Smooth muscle cell (in vitro differentiated cells): ENCODE measurements around the gene VAV2. TPM values are rescaled to one million over a fixed set of nuclear protein-coding genes. Genes with fewer than 3 reads are reported as not detected.

ENCODE experiments used
- DNase-seq: peaks from one replicate; lab custom pipeline; 2025; ENCODE audit not compliant: unreplicated experiment; lab: John Stamatoyannopoulos, UW
- H2AFZ ChIP-seq: fragments of 200-600 bp; sonication (generic); 2 replicates; pipeline ENCODE4 v1.6.0; 2016; ENCODE audit warnings: antibody characterized with exemption, low read depth, mild to moderate bottlenecking
- H3F3A ChIP-seq: fragments of 200-600 bp; sonication (generic); 2 replicates; pipeline ENCODE4 v1.6.0; 2017; ENCODE audit warnings: antibody characterized with exemption, low read depth
- H3K27ac ChIP-seq: fragments of 200-600 bp; sonication (generic); 2 replicates; pipeline ENCODE4 v1.5.1; 2016; ENCODE audit warnings: low read depth, mild to moderate bottlenecking
- H3K27me3 ChIP-seq: fragments of 200-600 bp; sonication (generic); 2 replicates; pipeline ENCODE4 v1.6.1; 2016; ENCODE audit warnings: low read depth, mild to moderate bottlenecking
- H3K36me3 ChIP-seq: fragments of 200-600 bp; sonication (generic); 2 replicates; pipeline ENCODE4 v1.5.1; 2016; ENCODE audit warnings: low read depth
- H3K4me1 ChIP-seq: fragments of 200-600 bp; sonication (generic); 2 replicates; pipeline ENCODE4 v1.5.1; 2016; ENCODE audit warnings: low read depth
- H3K4me2 ChIP-seq: fragments of 200-600 bp; sonication (generic); 2 replicates; pipeline ENCODE4 v1.6.0; 2016; ENCODE audit warnings: mild to moderate bottlenecking
- H3K4me3 ChIP-seq: fragments of 200-600 bp; sonication (generic); 2 replicates; pipeline ENCODE4 v1.5.1; 2016; ENCODE audit warnings: mild to moderate bottlenecking
- H3K79me2 ChIP-seq: fragments of 200-600 bp; sonication (generic); 2 replicates; pipeline ENCODE4 v1.6.0; 2016; ENCODE audit warnings: low read depth, mild to moderate bottlenecking
- H3K9ac ChIP-seq: fragments of 200-600 bp; sonication (generic); 2 replicates; pipeline ENCODE4 v1.6.0; 2016; ENCODE audit warnings: low read depth
- H3K9me3 ChIP-seq: fragments of 200-600 bp; sonication (generic); replicated peaks from 2 replicates; pipeline ENCODE4 v1.5.1; 2016; ENCODE audit warnings: low read depth
- H4K20me1 ChIP-seq: fragments of 200-600 bp; sonication (generic); 2 replicates; pipeline ENCODE4 v1.6.0; 2016; ENCODE audit warnings: low read depth
- CTCF ChIP-seq: fragments of 200-600 bp; sonication (generic); IDR thresholded peaks from 2 replicates; pipeline ENCODE4 v1.5.1; 2017; ENCODE audit warnings: borderline replicate concordance, mild to moderate bottlenecking, antibody characterized with exemption; ENCODE audit not compliant: insufficient read depth, poor library complexity, severe bottlenecking
- WGBS: methylation state at CpG from one replicate; pipeline ENCODE4 v1.1.7; 2016; ENCODE audit warnings: low lambda C conversion rate; 5-methylcytosine and 5-hydroxymethylcytosine counted together
- polyA plus RNA-seq: library from polyadenylated mRNA; unstranded; fragments of >200 nt; fragmentation: Nextera tagmentation; extraction: Ambion mirVana; gene quantifications from 2 replicates; pipeline ENCODE4 v1.2.1, GENCODE V29; 2016
- total RNA-seq: library from RNA; depleted of rRNA; stranded (reverse); fragments of >200 nt; gene quantifications from 2 replicates; pipeline ENCODE4 v1.2.3, GENCODE V29; 2014

VAV2 gene
- total and polyA plus RNA-seq, 2 experiments from 2014 or later = 26.2 to 35.3 TPM

- H3K27me3 ChIP-seq = no peaks in the 10 kb centered on the region
- WGBS = 96% methylated on average over 7 of the region's 7 CpGs
- H3K4me3 ChIP-seq = no peak overlapping the region
- no peaks in the 10 kb centered on the region for H3F3A ChIP-seq
- no peak overlapping the region for H2AFZ ChIP-seq
- no peaks in the 10 kb centered on the region for H3K36me3 ChIP-seq
- H3K4me2 ChIP-seq = no peak overlapping the region
- no peaks in the 10 kb centered on the region for H3K79me2 ChIP-seq
- no peak for DNase-seq
- no peak overlapping the region for H3K27ac ChIP-seq
- H3K9me3 ChIP-seq = no peaks in the 10 kb centered on the region
- TF ChIP-seq CTCF = no peak
- H3K9ac ChIP-seq = no peak overlapping the region
- H4K20me1 ChIP-seq = no peaks in the 10 kb centered on the region
- H3K4me1 ChIP-seq = no peaks in the 10 kb centered on the region
Observed at GRCh38 chr9:133758228-133758627, 233.9 kb downstream of the VAV2 start.

GRCh38 chr9:133754688-133755227, 237.4 kb downstream of the VAV2 start:
- no peak for DNase-seq
- Histone ChIP-seq H3K36me3 (no peaks in the 10 kb centered on the region), H3F3A (no peaks in the 10 kb centered on the region), H3K79me2 (no peaks in the 10 kb centered on the region), H3K27me3 (no peaks in the 10 kb centered on the region), H4K20me1 (no peaks in the 10 kb centered on the region), H3K4me1 (no peaks in the 10 kb centered on the region), H3K27ac (no peak overlapping the region), H3K9me3 (no peaks in the 10 kb centered on the region), H3K4me2 (no peak overlapping the region), H3K9ac (no peak overlapping the region), H3K4me3 (no peak overlapping the region), H2AFZ (no peak overlapping the region)
- no peak for TF ChIP-seq CTCF
- WGBS = 93% methylated on average over 9 of the region's 9 CpGs

- no peaks in the 10 kb centered on the region for H3F3A ChIP-seq
- no peaks in the 10 kb centered on the region for H3K9me3 ChIP-seq
- no peaks in the 10 kb centered on the region for H4K20me1 ChIP-seq
- no peak for DNase-seq
- no peaks in the 10 kb centered on the region for H3K36me3 ChIP-seq
- H3K27me3 ChIP-seq = no peaks in the 10 kb centered on the region
- TF ChIP-seq CTCF = no peak
- no peak overlapping the region for H3K4me3 ChIP-seq
- H2AFZ ChIP-seq = no peak overlapping the region
- H3K79me2 ChIP-seq = no peaks in the 10 kb centered on the region
- no peaks in the 10 kb centered on the region for H3K4me1 ChIP-seq
- no peak overlapping the region for H3K27ac ChIP-seq
- no peak overlapping the region for H3K9ac ChIP-seq
- no peak overlapping the region for H3K4me2 ChIP-seq
- WGBS = 96% methylated on average over 6 of the region's 6 CpGs
Observed at GRCh38 chr9:133754187-133754586, 237.9 kb downstream of the VAV2 start.

GRCh38 chr9:133752739-133753446, 239.2 kb downstream of the VAV2 start:
- no peak overlapping the region for H3K4me3 ChIP-seq
- H3K4me1 ChIP-seq = no peaks in the 10 kb centered on the region
- H3K36me3 ChIP-seq = no peaks in the 10 kb centered on the region
- no peak overlapping the region for H2AFZ ChIP-seq
- H4K20me1 ChIP-seq = no peaks in the 10 kb centered on the region
- no peaks in the 10 kb centered on the region for H3K9me3 ChIP-seq
- no peak for TF ChIP-seq CTCF
- H3K27ac ChIP-seq = no peak overlapping the region
- no peaks in the 10 kb centered on the region for H3F3A ChIP-seq
- H3K9ac ChIP-seq = no peak overlapping the region
- H3K4me2 ChIP-seq = no peak overlapping the region
- no peaks in the 10 kb centered on the region for H3K27me3 ChIP-seq
- H3K79me2 ChIP-seq = no peaks in the 10 kb centered on the region
- WGBS = 74% methylated on average over 9 of the region's 9 CpGs
- DNase-seq = no peak
